GM18907 (cell line): Measurements from ENCODE around the gene KIF7.
"Not testable (repeated sequence)": the region's sequence is repeated elsewhere in the genome, so short reads cannot be mapped to it uniquely, and the experiment has no call there.

Experiments
- ATAC-seq: cut with Tn5 transposase; IDR thresholded peaks from one replicate; pipeline ENCODE4 v1.9.1; 2021; ENCODE audit warnings: mild to moderate bottlenecking, moderate library complexity; ENCODE audit not compliant: unreplicated experiment

KIF7 gene

DNA sequence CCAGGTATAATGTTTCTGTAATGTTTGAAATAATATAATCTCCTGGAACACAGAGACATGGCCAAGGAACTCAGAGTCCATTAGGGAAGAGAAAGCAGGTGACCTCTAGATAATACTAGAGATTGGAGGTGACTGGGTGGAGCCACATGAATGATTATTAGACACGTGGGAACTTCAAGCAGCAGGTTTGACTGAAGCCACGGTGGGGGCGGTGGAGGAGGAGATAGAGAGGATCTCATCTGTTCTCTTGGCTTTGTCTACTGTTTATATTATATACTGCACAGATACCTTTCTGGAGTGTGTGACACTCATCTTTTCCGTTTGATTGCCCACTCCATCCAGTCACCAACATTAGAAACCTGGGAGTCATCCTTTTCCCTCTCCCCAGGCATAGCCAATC, 33.7 kb downstream of the KIF7 start:
- no peak for ATAC-seq

DNA sequence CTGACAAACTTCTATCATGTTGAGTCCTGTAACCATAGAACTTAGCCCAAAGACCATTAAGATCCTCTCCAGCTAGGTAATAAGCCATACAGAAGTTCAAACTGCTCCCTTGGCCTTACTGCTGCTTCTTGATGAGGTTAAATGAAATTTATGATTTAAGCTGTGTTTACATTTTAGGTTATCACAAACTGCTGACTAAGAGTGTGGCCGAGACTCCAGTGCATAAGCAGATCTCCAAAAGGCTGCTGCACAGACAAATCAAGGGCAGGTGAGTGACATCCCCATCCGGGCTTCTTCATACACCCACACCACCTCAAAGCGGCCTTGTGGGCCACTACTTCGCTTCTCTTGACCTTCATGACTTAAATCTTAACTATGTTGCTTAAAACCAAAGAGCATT, 39.0 kb downstream of the KIF7 start:
- ATAC-seq = no peak

DNA sequence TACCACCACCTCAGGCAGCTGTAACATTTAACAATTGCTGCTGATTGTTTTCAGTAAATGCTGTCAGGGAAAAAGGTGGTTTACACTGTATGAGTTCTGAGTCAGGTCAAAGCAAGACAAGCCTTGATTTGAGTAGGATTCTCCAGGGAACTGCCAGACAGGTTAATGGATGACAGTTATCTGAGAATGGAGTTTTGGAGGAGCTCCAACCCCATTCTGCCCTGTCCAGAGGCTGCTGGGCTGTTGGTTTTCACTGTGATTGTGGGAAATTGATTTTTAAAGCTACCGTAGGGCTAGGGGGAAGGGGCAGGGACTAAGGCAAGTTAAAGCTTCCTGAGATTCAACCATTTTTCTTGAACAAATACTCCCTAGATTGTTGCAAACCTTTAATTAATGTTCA, 40.1 kb downstream of the KIF7 start:
- ATAC-seq = no peak

DNA sequence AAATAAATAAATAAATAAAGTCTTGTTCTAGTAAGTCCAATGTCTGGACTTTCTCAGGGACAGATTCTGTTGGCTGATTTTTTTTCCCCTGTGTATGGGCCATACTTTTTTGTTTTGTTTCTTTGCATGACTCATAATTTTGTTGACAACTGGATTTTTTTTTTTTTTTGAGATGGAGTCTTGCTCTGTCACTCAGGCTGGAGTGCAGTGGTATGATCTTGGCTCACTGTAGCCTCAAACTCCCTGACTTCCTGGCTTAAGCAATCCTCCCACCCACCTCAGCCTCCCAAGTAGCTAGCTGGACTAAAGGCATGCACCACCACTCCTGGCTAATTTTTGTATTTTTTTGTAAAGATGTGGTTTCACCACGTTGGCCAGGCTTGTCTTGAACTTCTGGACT, 41.1 kb downstream of the KIF7 start:
- no peak for ATAC-seq

DNA sequence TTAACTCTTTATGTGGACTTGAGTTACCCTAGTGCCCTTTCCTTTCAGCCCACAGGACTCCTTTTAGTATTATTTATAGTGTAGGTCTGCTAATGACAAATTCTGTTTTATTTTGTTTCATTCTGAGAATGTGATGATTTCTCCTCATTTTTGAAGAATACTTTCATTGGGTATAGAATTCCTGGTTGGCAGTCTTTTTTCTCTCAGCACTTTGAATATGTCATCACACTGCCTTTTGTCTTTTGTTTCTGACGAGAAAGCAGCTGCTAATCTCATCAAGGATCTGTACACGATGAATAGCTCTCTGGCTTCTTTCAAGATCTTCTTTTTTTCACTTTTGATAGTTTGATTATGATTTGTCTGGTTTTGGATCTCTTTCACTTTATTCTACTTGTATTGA, 42.2 kb downstream of the KIF7 start:
- ATAC-seq = no peak

DNA sequence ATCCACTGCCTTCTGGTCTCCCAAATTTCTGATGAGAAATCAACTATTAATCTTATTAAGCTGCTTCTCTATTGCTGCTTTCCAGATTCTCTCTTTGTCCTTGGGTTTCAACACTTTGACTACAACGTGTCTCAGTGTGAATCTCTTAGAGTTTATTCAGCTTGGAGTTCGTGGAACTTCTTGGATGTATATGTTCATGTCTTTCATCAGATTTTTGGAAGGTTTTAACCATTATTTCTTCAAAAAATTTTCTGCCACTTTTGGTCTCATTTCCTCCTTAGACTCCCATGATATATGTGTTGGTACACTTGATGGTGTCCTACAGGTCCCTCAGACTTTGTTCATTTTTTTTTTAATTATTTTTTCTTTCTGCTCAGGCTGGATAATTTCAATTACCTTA, 44.0 kb downstream of the KIF7 start:
- no peak for ATAC-seq

DNA sequence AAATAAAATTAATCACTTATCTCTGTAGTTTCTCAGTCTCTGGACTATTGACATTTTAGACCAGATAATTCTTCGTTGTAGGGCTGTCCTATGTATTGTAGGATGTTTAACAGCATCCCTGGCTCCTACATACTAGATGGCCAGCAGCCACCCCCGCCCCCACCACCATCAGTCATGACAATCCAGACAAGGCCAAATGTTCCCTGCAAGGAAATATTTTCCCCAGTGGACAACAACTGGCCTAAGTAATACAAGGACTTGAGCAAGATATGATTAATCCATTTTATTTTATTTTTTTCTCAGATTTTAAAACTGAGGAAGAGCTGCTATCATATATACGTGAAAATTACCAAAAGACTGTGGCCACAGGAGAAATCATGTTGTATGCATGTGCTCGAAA, 56.2 kb downstream of the KIF7 start:
- ATAC-seq = no peak

DNA sequence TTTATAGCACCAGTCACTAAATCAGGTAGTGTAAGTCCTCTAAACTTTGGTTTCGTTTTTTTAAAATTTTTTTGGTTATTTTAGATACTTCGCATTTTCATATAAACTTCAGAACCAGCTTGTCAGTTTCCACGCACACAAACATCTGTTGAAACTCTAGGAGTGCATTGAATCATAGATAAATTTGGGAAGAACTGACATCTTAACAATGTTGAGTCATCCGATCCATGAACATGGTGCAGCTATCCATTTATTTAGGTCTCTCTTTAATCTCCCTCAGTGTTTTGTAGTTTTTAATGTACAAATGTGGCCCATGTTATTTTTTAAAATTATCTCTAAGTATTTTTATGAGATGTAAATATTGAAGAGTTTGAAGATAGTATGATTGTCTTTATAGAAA, 62.2 kb downstream of the KIF7 start:
- no peak for ATAC-seq

DNA sequence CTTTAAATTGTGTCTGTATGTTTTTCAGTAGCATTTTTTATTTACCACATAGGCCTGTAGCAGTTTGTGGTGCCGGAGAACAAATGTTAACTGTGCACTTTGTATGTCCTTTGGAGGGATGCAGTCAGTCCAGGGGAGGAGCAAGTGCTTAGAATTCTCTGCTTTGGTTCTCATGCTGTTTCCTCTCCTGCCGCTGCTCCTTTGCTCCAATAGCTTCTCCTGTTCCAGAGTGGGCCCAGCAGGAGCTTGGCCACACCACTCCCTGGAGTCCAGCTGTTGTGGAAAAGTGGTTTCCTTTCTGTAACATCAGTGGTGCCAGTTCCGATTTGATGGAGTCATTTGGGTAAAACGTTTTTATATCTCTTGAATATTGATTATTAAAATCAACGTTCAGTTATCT, 63.4 kb downstream of the KIF7 start:
- ATAC-seq = no peak

DNA sequence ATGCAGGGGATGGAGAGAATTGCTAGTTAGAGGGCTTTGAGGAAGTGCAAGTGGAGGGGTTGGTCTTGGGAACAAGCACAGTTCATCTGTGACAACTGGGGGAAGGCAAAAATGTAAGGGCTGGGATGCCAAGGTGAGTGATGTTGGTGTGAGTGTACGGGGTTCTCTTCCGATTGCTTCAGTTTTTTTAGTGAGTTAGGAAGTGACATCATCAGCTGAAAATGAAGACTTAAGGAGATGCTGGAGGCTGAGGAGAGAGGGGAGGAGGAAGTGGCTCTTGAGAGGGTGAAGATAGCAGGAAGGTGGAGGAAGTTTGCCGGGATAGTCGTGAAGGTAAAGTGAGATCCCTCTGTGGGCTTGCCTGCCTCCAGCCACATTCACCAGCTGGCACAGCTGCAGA, 67.3 kb downstream of the KIF7 start:
- ATAC-seq = no peak

DNA sequence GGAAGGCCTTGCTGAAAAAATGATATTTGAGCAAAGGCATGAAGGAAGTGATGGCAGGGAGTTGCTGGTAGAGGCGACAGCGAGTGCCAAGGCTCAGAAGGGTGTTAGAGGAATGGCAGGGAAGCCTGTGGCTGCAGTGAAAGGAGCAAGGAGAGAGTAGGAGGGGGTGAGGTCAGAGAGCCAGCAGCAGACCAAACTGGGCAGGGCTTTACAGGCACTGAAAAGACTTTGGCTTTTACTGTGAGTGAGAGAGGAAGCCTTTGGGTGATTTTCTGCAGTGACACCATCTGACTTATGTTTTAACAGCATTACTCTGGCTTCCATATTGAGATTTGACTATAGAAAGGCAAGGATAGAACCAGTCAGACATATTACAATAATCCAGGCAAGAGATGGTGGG, 68.6 kb downstream of the KIF7 start:
- ATAC-seq = no peak

DNA sequence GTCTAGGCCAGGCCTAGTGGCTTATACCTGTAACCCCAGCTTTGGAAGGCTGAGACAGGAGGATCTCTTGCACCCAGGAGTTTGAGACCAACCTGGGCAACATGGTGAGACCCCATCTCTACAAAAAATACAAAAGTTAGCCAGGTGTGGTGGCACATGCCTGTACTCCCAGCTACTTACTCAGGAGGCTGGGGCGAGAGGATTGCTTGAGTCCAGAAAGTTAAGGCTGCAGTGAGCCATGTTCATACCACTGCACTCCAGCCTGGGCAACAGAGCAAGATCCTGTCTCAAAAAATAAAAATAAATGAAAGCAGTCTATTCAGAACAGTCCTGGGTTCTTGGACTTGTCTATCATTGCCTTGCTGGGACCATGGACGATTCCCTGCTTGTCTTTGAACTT, 74.5 kb downstream of the KIF7 start:
- ATAC-seq = not testable (repeated sequence)

DNA sequence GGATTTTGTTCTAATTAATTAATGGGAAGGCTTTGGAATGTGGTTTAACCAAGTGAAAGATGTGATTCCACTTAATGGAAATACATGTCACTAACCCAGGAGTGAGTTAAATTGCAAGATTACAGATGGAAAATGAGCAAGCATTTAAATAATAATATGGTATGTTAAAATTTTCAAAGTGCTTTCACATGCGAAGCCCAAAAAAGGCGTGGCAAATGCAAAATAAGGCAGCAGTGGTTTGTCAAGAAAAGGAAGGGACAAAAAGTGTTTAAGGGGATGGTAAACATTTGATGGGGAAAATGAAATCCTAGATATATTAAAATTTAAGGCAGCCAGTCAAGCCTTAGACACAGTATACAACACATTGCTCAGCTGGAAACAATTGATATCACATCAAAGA, 77.1 kb downstream of the KIF7 start:
- no peak for ATAC-seq
